HepG2 (cell line): ENCODE measurements around the gene SMIM20.

ENCODE experiments used
- ARNT ChIP-seq: fragments of 450-650 bp; IDR thresholded peaks from 2 replicates; pipeline ENCODE4 v1.6.1; 2017
- BATF2 ChIP-seq: sonication (generic); formaldehyde crosslinking; IDR thresholded peaks from 2 replicates; pipeline ENCODE4 v1.8.0; 2022; ENCODE audit warnings: mild to moderate bottlenecking, missing genetic modification reagents, moderate library complexity
- CTCF ChIP-seq: sonication (generic); formaldehyde crosslinking; IDR thresholded peaks from 2 replicates; pipeline ENCODE4 v1.5.0; 2020; ENCODE audit warnings: mild to moderate bottlenecking, missing genetic modification reagents, moderate library complexity
- EZH2 ChIP-seq: conservative IDR thresholded peaks from 2 replicates; pipeline ENCODE4 v1.6.1; 2012; ENCODE audit warnings: mild to moderate bottlenecking, low read depth, low read length, moderate library complexity
- FLYWCH1 ChIP-seq: sonication (generic); formaldehyde crosslinking; IDR thresholded peaks from 2 replicates; pipeline ENCODE4 v1.8.1; 2023; ENCODE audit warnings: mild to moderate bottlenecking, missing genetic modification reagents
- IKZF1 ChIP-seq: fragments of 450-650 bp; IDR thresholded peaks from 2 replicates; pipeline ENCODE4 v1.7.1; 2016
- MAFK ChIP-seq, 2 experiments: IDR thresholded peaks in 1 of 2; conservative IDR thresholded peaks in 1 of 2; 2 replicates each; pipeline ENCODE4 v1.6.1; 2011; ENCODE audit warnings: improper control_type of control experiment in 2 of 2, low read length in 2 of 2
- PAX8 ChIP-seq: sonication (generic); formaldehyde crosslinking; IDR thresholded peaks from 2 replicates; pipeline ENCODE4 v1.8.0; 2022; ENCODE audit warnings: mild to moderate bottlenecking, missing genetic modification reagents, borderline replicate concordance
- POLR2A ChIP-seq, 2 experiments: IDR thresholded peaks; 2 replicates each; pipeline ENCODE4 v1.6.1; 2011; ENCODE audit warnings: low read depth in 2 of 2, low read length in 2 of 2, mild to moderate bottlenecking in 1 of 2, moderate library complexity in 1 of 2; ENCODE audit not compliant: insufficient read depth in 1 of 2
- TCF7L2 ChIP-seq: IDR thresholded peaks from 2 replicates; pipeline ENCODE4 v1.6.1; 2011; ENCODE audit warnings: mild to moderate bottlenecking, low read depth, low read length, moderate library complexity
- ZFX ChIP-seq: sonication (generic); formaldehyde crosslinking; IDR thresholded peaks from 2 replicates; pipeline ENCODE4 v1.4.0; 2020; ENCODE audit warnings: mild to moderate bottlenecking, low read depth, missing genetic modification reagents, moderate library complexity
- ZNF280D ChIP-seq: sonication (generic); formaldehyde crosslinking; IDR thresholded peaks from 2 replicates; pipeline ENCODE4 v1.5.1; 2020; ENCODE audit warnings: mild to moderate bottlenecking, missing genetic modification reagents
- ZSCAN25 ChIP-seq: sonication (generic); formaldehyde crosslinking; IDR thresholded peaks from 2 replicates; pipeline ENCODE4 v1.8.0; 2022; ENCODE audit warnings: mild to moderate bottlenecking, missing genetic modification reagents

GRCh38 chr4:25927361-25928195, 13.6 kb downstream of the SMIM20 start:
- TF ChIP-seq TCF7L2: no peak
- no peak for TF ChIP-seq CTCF (CRISPR knock-in tag)
- TF ChIP-seq ARNT: no peak
- TF ChIP-seq ZSCAN25 (CRISPR knock-in tag): no peak
- TF ChIP-seq IKZF1: no peak
- no peak for TF ChIP-seq ZNF280D (CRISPR knock-in tag)
- TF ChIP-seq POLR2A (IDR thresholded peaks at IDR 0.05; ENCODE audit: insufficient read depth in 1 of 2, low read depth in 2 of 2, low read length in 2 of 2): no peak
- no peak for TF ChIP-seq PAX8 (CRISPR knock-in tag)
- TF ChIP-seq EZH2: no peak
- no peak for TF ChIP-seq ZFX
- TF ChIP-seq FLYWCH1 (CRISPR knock-in tag): no peak
- no peak for TF ChIP-seq MAFK (conservative IDR thresholded peaks at IDR 0.05 in 1 of 2, IDR thresholded peaks at IDR 0.05 in 1 of 2; ENCODE audit: low read length in 2 of 2)
- no peak for TF ChIP-seq BATF2 (CRISPR knock-in tag)
